Breast epithelium (tissue), 4 donors: Measurements from ENCODE around the gene SLCO4A1. TPM values are rescaled to one million over a fixed set of nuclear protein-coding genes. Genes with fewer than 3 reads are reported as not detected.
A peak's percentile ranks its signal among the peaks of the same experiment; 100 is the strongest.

Source experiments
- DNase-seq, 2 donors: peaks; one replicate each; pipeline ENCODE4 v3.0.0-alpha.2; 2019; ENCODE audit warnings: low spot score in 2 of 2
- H3K27ac ChIP-seq, 2 donors: fragments of 200-600 bp; sonication (generic) in 1 of 2; one replicate each; pipeline ENCODE4 v1.5.1; 2016 to 2019; ENCODE audit warnings: mild to moderate bottlenecking in 1 of 2
- H3K27me3 ChIP-seq, 2 donors: fragments of 200-600 bp; sonication (generic) in 1 of 2; one replicate each; pipeline versions ENCODE4 v1.5.1 to v1.6.0; 2017 to 2019; ENCODE audit warnings: control low read depth in 1 of 2, mild to moderate bottlenecking in 1 of 2
- H3K36me3 ChIP-seq: fragments of 200-600 bp; one replicate; pipeline ENCODE4 v1.5.1; 2019
- H3K4me1 ChIP-seq, 2 donors: fragments of 200-600 bp; sonication (generic); one replicate each; pipeline ENCODE4 v1.5.1; 2016 to 2019; ENCODE audit warnings: control low read depth in 1 of 2
- H3K4me3 ChIP-seq, 3 donors: fragments of 200-600 bp; sonication (generic); 1 replicate in 2 of 3; 2 replicates in 1 of 3; pipeline ENCODE4 v1.5.1; 2016 to 2019; ENCODE audit warnings: mild to moderate bottlenecking in 3 of 3, moderate library complexity in 2 of 3
- H3K9me3 ChIP-seq, 2 donors: fragments of 200-600 bp; sonication (generic) in 1 of 2; one replicate each; pipeline ENCODE4 v1.5.1; 2016 to 2019; ENCODE audit warnings: control low read depth in 1 of 2
- CTCF ChIP-seq, 3 donors: fragments of 450-650 bp; IDR thresholded peaks; one replicate each; pipeline ENCODE4 v1.5.1; 2016 to 2017; ENCODE audit warnings: antibody characterized with exemption in 3 of 3, mild to moderate bottlenecking in 3 of 3, moderate library complexity in 3 of 3
- POLR2A ChIP-seq: fragments of 450-650 bp; IDR thresholded peaks from one replicate; pipeline ENCODE4 v1.6.1; 2016; ENCODE audit warnings: antibody characterized with exemption, mild to moderate bottlenecking, moderate library complexity
- POLR2AphosphoS5 ChIP-seq, 3 donors: sonication (generic); formaldehyde crosslinking; IDR thresholded peaks; one replicate each; pipeline ENCODE4 v1.6.1; 2017; ENCODE audit warnings: antibody characterized with exemption in 3 of 3
- intact Hi-C: fragments of 100-400 bp; cut with DNase I; formaldehyde crosslinking; loops from one replicate; pipeline ENCODE4 v1.15.1; 2023; ENCODE audit warnings: low total_unique reads
- total RNA-seq, 3 donors: library from RNA; depleted of rRNA; stranded (reverse); fragments of >200 nt; gene quantifications; one replicate each; pipeline ENCODE4 v1.1.0, GENCODE V29; 2016

The SLCO4A1 gene
- total RNA-seq, 3 donors from 2014 or later = 8.8 to 26.5 (median 15.4) TPM

- Histone ChIP-seq H3K36me3 (no peaks in the 10 kb centered on the region), H3K27ac (no peak overlapping the region), H3K27me3 (no peaks in the 10 kb centered on the region), H3K4me3 (no peak overlapping the region), H3K9me3 (no peaks in the 10 kb centered on the region), H3K4me1 (peaks cover 0 to 9% of the 10 kb centered on the region in 2 donors)
- TF ChIP-seq POLR2AphosphoS5 (IDR thresholded peaks at IDR 0.05) (no peak), POLR2A (no peak), CTCF (IDR thresholded peaks at IDR 0.05) (no peak)
- DNase-seq = no peak
- intact Hi-C loops = loop anchor here (10.0 kb wide), 1 partner anchor 121 kb away; no protein-coding TSS in a partner anchor
These were observed 22.0 kb downstream of the SLCO4A1 start for GRCh38 chr20:62664019-62664971.

- Histone ChIP-seq H3K27ac (no peak overlapping the region), H3K4me1 (peaks cover 0 to 9% of the 10 kb centered on the region in 2 donors), H3K27me3 (no peaks in the 10 kb centered on the region), H3K4me3 (no peak overlapping the region), H3K36me3 (no peaks in the 10 kb centered on the region), H3K9me3 (no peaks in the 10 kb centered on the region)
- no peak for TF ChIP-seq POLR2AphosphoS5 (IDR thresholded peaks at IDR 0.05)
- TF ChIP-seq POLR2A = no peak
- TF ChIP-seq CTCF (IDR thresholded peaks at IDR 0.05) = no peak
- no peak for DNase-seq
- intact Hi-C loops = loop anchor here (5.0 to 10.0 kb wide), 2 partner anchors 120 to 1087 kb away; no protein-coding TSS in a partner anchor
These were observed 23.0 kb downstream of the SLCO4A1 start for GRCh38 chr20:62665153-62665754.

- H3K4me3 ChIP-seq = peak overlapping the region in 2 of 3 donors; percentile 5 to 41
- H3K27me3 ChIP-seq = no peaks in the 10 kb centered on the region
- H3K27ac ChIP-seq = peak overlapping the region; percentile 21 to 68
- intact Hi-C loops = loop anchor here (5.0 to 10.0 kb wide), 2 partner anchors 119 to 1086 kb away; no protein-coding TSS in a partner anchor
- no peaks in the 10 kb centered on the region for H3K9me3 ChIP-seq
- H3K36me3 ChIP-seq = no peaks in the 10 kb centered on the region
- DNase-seq = no peak
- peaks cover 0 to 9% of the 10 kb centered on the region in 2 donors for H3K4me1 ChIP-seq
- TF ChIP-seq POLR2AphosphoS5 (IDR thresholded peaks at IDR 0.05) (no peak), POLR2A (no peak), CTCF (IDR thresholded peaks at IDR 0.05) (no peak)
These were observed 23.8 kb downstream of the SLCO4A1 start for GRCh38 chr20:62665826-62666735.

GRCh38 chr20:62666736-62667529 is 24.6 kb downstream of the SLCO4A1 start:
- Histone ChIP-seq H3K4me3 (peak overlapping the region in 2 of 3 donors; percentile 5 to 41), H3K4me1 (peaks cover 0 to 9% of the 10 kb centered on the region in 2 donors), H3K36me3 (no peaks in the 10 kb centered on the region), H3K27ac (peak overlapping the region; percentile 21 to 68), H3K27me3 (no peaks in the 10 kb centered on the region), H3K9me3 (no peaks in the 10 kb centered on the region)
- intact Hi-C loops = loop anchor here (5.0 to 10.0 kb wide), 2 partner anchors 118 to 1085 kb away; no protein-coding TSS in a partner anchor
- TF ChIP-seq CTCF (IDR thresholded peaks at IDR 0.05) = no peak
- no peak for TF ChIP-seq POLR2A
- TF ChIP-seq POLR2AphosphoS5 (IDR thresholded peaks at IDR 0.05) = peak in 1 of 3 donors; percentile 41
- DNase-seq = peak in 1 of 2 donors; percentile 77
